ENCODE data around the gene ERV3-1.
"Not testable (repeated sequence)": the region's sequence is repeated elsewhere in the genome, so short reads cannot be mapped to it uniquely, and the experiment has no call there.

DNA sequence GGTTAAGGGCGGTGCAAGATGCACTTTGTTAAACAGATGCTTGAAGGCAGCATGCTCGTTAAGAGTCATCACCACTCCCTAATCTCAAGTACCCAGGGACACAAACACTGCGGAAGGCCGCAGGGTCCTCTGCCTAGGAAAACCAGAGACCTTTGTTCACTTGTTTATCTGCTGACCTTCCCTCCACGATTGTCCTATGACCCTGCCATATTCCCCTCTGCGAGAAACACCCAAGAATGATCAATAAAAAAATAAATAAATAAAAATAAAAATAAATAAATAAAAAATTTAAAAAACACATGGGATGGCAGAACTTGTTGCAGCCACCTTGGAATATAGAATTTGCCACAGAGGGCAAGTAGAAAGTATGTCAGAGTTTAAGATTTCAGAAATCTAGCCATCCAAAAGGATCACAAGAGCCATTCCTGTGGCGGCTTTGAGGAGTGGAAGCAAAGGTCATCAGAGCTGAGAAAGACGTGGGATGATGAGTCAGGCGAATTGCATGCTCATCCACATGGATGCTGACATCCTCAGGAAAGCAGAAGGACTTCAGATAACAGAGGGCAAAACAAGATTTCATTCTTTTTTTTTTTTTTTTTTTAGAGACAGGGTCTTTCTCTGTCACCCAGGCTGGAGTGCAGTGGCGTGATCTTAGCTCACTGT is 27.8 kb upstream of the ERV3-1 start:
- TF ChIP-seq, protein P1, sequence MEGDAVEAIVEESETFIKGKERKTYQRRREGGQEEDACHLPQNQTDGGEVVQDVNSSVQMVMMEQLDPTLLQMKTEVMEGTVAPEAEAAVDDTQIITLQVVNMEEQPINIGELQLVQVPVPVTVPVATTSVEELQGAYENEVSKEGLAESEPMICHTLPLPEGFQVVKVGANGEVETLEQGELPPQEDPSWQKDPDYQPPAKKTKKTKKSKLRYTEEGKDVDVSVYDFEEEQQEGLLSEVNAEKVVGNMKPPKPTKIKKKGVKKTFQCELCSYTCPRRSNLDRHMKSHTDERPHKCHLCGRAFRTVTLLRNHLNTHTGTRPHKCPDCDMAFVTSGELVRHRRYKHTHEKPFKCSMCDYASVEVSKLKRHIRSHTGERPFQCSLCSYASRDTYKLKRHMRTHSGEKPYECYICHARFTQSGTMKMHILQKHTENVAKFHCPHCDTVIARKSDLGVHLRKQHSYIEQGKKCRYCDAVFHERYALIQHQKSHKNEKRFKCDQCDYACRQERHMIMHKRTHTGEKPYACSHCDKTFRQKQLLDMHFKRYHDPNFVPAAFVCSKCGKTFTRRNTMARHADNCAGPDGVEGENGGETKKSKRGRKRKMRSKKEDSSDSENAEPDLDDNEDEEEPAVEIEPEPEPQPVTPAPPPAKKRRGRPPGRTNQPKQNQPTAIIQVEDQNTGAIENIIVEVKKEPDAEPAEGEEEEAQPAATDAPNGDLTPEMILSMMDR (IDR thresholded peaks at IDR 0.05) = not testable (repeated sequence)
- not testable (repeated sequence) for TF ChIP-seq ZFX (IDR thresholded peaks at IDR 0.05; ENCODE audit: borderline replicate concordance)

Measured in 22Rv1 (cell line).